SK-N-SH treated with all-trans-retinoic acid at 6 μM for 48 hours (cell line): ENCODE results near the gene GALR1.

Experiments used
- ATAC-seq: fragments of 200-7000 bp; cut with Tn5 transposase; 3 replicates; pipeline ENCODE4 v1.9.1; 2020; ENCODE audit warnings: mild to moderate bottlenecking, moderate library complexity
- ARNTL ChIP-seq: fragments of 450-650 bp; formaldehyde crosslinking; IDR thresholded peaks from 2 replicates; pipeline ENCODE4 v1.5.0; 2020; ENCODE audit warnings: low read depth, mild to moderate bottlenecking, moderate library complexity, borderline replicate concordance
- BACH2 ChIP-seq: fragments of 250-450 bp; sonication (Bioruptor Pico); IDR thresholded peaks from 2 replicates; pipeline ENCODE4 v1.9.0; 2021; ENCODE audit warnings: mild to moderate bottlenecking, borderline replicate concordance
- CREB5 ChIP-seq: fragments of 250-450 bp; sonication (Bioruptor Pico); IDR thresholded peaks from 2 replicates; pipeline ENCODE4 v1.5.1; 2020; ENCODE audit warnings: low read depth, mild to moderate bottlenecking, moderate library complexity
- CSDC2 ChIP-seq: fragments of 250-450 bp; sonication (Bioruptor Pico); IDR thresholded peaks from 2 replicates; pipeline ENCODE4 v1.5.0; 2020; ENCODE audit warnings: mild to moderate bottlenecking, moderate library complexity
- CSRNP3 ChIP-seq: fragments of 250-450 bp; sonication (Bioruptor Pico); IDR thresholded peaks from 2 replicates; pipeline ENCODE4 v1.5.1; 2021; ENCODE audit warnings: mild to moderate bottlenecking, moderate library complexity
- ESRRG ChIP-seq: fragments of 250-450 bp; sonication (Bioruptor Pico); IDR thresholded peaks from 2 replicates; pipeline ENCODE4 v1.6.1; 2021; ENCODE audit warnings: mild to moderate bottlenecking
- GLIS3 ChIP-seq: fragments of 250-450 bp; sonication (Bioruptor Pico); IDR thresholded peaks from 2 replicates; pipeline ENCODE4 v1.5.0; 2020; ENCODE audit warnings: mild to moderate bottlenecking, moderate library complexity
- ISL1 ChIP-seq: fragments of 250-450 bp; sonication (Bioruptor Pico); IDR thresholded peaks from 2 replicates; pipeline ENCODE4 v2.1.2; 2022; ENCODE audit warnings: mild to moderate bottlenecking, moderate library complexity
- OSR1 ChIP-seq: fragments of 250-450 bp; sonication (Bioruptor Pico); IDR thresholded peaks from 2 replicates; pipeline ENCODE4 v1.8.0; 2022; ENCODE audit warnings: moderate library complexity, mild to moderate bottlenecking, inconsistent platforms
- PATZ1 ChIP-seq: fragments of 250-450 bp; sonication (Bioruptor Pico); IDR thresholded peaks from 2 replicates; pipeline ENCODE4 v1.8.0; 2020; ENCODE audit warnings: mild to moderate bottlenecking, moderate library complexity, borderline replicate concordance
- PPARA ChIP-seq: fragments of 250-450 bp; sonication (Bioruptor Pico); IDR thresholded peaks from 2 replicates; pipeline ENCODE4 v1.5.0; 2020; ENCODE audit warnings: mild to moderate bottlenecking, borderline replicate concordance
- RARB ChIP-seq: fragments of 250-450 bp; sonication (Bioruptor Pico); IDR thresholded peaks from 2 replicates; pipeline ENCODE4 v1.8.0; 2021; ENCODE audit warnings: mild to moderate bottlenecking, moderate library complexity
- SNAI2 ChIP-seq: fragments of 250-450 bp; sonication (Bioruptor Pico); IDR thresholded peaks from 2 replicates; pipeline ENCODE4 v1.5.0; 2020; ENCODE audit warnings: mild to moderate bottlenecking, moderate library complexity
- TCF4 ChIP-seq: fragments of 250-450 bp; sonication (Bioruptor Pico); IDR thresholded peaks from 2 replicates; pipeline ENCODE4 v1.8.0; 2021; ENCODE audit warnings: mild to moderate bottlenecking, moderate library complexity, borderline replicate concordance
- TSHZ2 ChIP-seq: fragments of 250-450 bp; sonication (Bioruptor Pico); IDR thresholded peaks from 2 replicates; pipeline ENCODE4 v1.5.0; 2020; ENCODE audit warnings: mild to moderate bottlenecking, moderate library complexity
- ZC3H10 ChIP-seq: fragments of 250-450 bp; sonication (Bioruptor Pico); IDR thresholded peaks from 2 replicates; pipeline ENCODE4 v1.5.1; 2021; ENCODE audit warnings: mild to moderate bottlenecking, moderate library complexity
- ZFP3 ChIP-seq: fragments of 250-450 bp; sonication (Bioruptor Pico); IDR thresholded peaks from 2 replicates; pipeline ENCODE4 v1.5.0; 2020; ENCODE audit warnings: mild to moderate bottlenecking, moderate library complexity
- ZFP30 ChIP-seq: fragments of 450-650 bp; formaldehyde crosslinking; IDR thresholded peaks from 2 replicates; pipeline ENCODE4 v1.5.0; 2022; ENCODE audit warnings: mild to moderate bottlenecking, moderate library complexity
- ZNF565 ChIP-seq: fragments of 450-650 bp; formaldehyde crosslinking; conservative IDR thresholded peaks from 2 replicates; pipeline ENCODE4 v1.5.0; 2020; ENCODE audit warnings: low read depth, mild to moderate bottlenecking, moderate library complexity
- ZNF70 ChIP-seq: fragments of 450-650 bp; formaldehyde crosslinking; IDR thresholded peaks from 2 replicates; pipeline ENCODE4 v1.5.0; 2020; ENCODE audit warnings: mild to moderate bottlenecking, moderate library complexity
- ZNF8 ChIP-seq: fragments of 450-650 bp; formaldehyde crosslinking; IDR thresholded peaks from 2 replicates; pipeline ENCODE4 v1.5.0; 2020; ENCODE audit warnings: mild to moderate bottlenecking, moderate library complexity

The GALR1 gene

GRCh38 chr18:77210249-77210648 is 39.4 kb upstream of the GALR1 start (continued):
- TF ChIP-seq CREB5, result no peak
- no peak for TF ChIP-seq ZC3H10 (CRISPR knock-in tag)
- TF ChIP-seq SNAI2 (CRISPR knock-in tag), result no peak
- TF ChIP-seq ZNF565 (CRISPR knock-in tag), result no peak
- TF ChIP-seq ZFP30, result no peak

- no peak for ATAC-seq
- no peak for TF ChIP-seq ZNF70
- no peak for TF ChIP-seq TSHZ2 (CRISPR knock-in tag)
- no peak for TF ChIP-seq CSRNP3 (CRISPR knock-in tag)
- TF ChIP-seq ZC3H10 (CRISPR knock-in tag), result no peak
- no peak for TF ChIP-seq TCF4
- TF ChIP-seq ESRRG, result no peak
Observed at GRCh38 chr18:77218642-77219041, 31.0 kb upstream of the GALR1 start.

GRCh38 chr18:77220726-77221125 is 28.9 kb upstream of the GALR1 start:
- no peak for ATAC-seq
- no peak for TF ChIP-seq RARB (CRISPR knock-in tag)
- TF ChIP-seq PATZ1 (CRISPR knock-in tag), result no peak
- TF ChIP-seq OSR1 (CRISPR knock-in tag), result no peak
- TF ChIP-seq ZNF565 (CRISPR knock-in tag), result no peak
- TF ChIP-seq ESRRG, result no peak
- TF ChIP-seq CSDC2 (CRISPR knock-in tag), result no peak
- TF ChIP-seq ZC3H10 (CRISPR knock-in tag), result no peak
- TF ChIP-seq CREB5, result no peak
- no peak for TF ChIP-seq SNAI2 (CRISPR knock-in tag)
- TF ChIP-seq ZNF70, result no peak
- no peak for TF ChIP-seq ARNTL
- TF ChIP-seq ZFP3 (CRISPR knock-in tag), result no peak
- TF ChIP-seq ZFP30, result no peak
- TF ChIP-seq ZNF8 (CRISPR knock-in tag), result no peak
- TF ChIP-seq ISL1 (CRISPR knock-in tag), result no peak
- TF ChIP-seq BACH2 (CRISPR knock-in tag), result no peak
- TF ChIP-seq PPARA (CRISPR knock-in tag), result no peak
- no peak for TF ChIP-seq TSHZ2 (CRISPR knock-in tag)
- no peak for TF ChIP-seq TCF4
- TF ChIP-seq GLIS3 (CRISPR knock-in tag), result no peak
